ENCODE measurements around the gene TPSD1. TPM values are rescaled to one million over a fixed set of nuclear protein-coding genes. Genes with fewer than 3 reads are reported as not detected.

Gene TPSD1
- total RNA-seq, 1 donor from 2014 or later: not detected

DNA sequence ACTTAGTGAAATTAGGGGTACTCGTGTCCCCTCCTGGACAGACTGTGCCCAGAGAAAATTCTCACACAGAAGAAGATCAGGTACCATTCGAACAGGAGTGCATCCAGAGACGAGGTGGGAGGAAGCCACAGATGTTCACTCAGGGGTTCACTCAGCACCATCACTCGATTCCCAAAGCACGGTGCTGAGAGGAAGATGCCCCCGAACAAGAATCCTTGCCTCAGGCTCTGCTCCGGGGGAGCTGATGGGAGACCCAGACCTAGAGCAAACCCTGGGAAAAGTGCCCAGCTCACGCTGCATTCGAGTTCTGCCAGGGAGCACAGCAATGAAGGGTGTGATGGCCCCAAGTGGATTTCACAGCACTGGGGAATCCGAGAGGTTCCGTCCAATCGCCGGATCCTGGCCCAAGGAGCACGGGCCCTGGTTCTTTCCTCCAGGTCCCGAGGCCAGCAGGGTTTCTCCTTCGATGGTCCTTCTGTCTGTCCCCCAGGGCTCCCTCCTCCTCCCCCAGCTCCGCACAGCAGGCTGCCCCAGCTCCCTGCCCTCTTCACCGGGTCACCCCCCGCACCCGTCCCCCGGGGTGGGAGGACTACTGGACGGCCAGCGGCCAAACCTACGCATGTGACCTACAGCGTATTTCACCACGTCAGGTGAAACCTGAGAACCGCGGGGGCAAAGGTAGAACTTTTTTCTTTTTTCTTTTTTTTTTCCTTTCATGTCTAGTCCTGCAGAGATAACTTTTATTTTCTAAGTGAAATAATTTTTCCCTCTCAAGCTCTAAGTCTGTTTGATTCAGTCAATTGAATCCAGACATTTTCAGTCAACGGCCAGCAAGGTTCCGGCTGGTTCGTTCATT lies 43.4 kb downstream of the TPSD1 start:
- H3K4me3 Mint-ChIP-seq (ENCODE audit: unreplicated experiment): no peak overlapping the region
- H3K9me3 Mint-ChIP-seq (ENCODE audit: unreplicated experiment): no peaks in the 10 kb centered on the region
- no peak overlapping the region for H3K27ac Mint-ChIP-seq (ENCODE audit: unreplicated experiment)
- no peak for DNase-seq (ENCODE audit: low spot score)
- TF ChIP-seq, protein P1, sequence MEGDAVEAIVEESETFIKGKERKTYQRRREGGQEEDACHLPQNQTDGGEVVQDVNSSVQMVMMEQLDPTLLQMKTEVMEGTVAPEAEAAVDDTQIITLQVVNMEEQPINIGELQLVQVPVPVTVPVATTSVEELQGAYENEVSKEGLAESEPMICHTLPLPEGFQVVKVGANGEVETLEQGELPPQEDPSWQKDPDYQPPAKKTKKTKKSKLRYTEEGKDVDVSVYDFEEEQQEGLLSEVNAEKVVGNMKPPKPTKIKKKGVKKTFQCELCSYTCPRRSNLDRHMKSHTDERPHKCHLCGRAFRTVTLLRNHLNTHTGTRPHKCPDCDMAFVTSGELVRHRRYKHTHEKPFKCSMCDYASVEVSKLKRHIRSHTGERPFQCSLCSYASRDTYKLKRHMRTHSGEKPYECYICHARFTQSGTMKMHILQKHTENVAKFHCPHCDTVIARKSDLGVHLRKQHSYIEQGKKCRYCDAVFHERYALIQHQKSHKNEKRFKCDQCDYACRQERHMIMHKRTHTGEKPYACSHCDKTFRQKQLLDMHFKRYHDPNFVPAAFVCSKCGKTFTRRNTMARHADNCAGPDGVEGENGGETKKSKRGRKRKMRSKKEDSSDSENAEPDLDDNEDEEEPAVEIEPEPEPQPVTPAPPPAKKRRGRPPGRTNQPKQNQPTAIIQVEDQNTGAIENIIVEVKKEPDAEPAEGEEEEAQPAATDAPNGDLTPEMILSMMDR (IDR thresholded peaks at IDR 0.05; ENCODE audit: unreplicated experiment): no peak
- H3K27me3 Mint-ChIP-seq (ENCODE audit: unreplicated experiment): peaks cover 10% of the 10 kb centered on the region
- no peaks in the 10 kb centered on the region for H3K36me3 Mint-ChIP-seq (ENCODE audit: low read depth, unreplicated experiment)
- H3K4me1 Mint-ChIP-seq (ENCODE audit: unreplicated experiment): no peaks in the 10 kb centered on the region

DNA sequence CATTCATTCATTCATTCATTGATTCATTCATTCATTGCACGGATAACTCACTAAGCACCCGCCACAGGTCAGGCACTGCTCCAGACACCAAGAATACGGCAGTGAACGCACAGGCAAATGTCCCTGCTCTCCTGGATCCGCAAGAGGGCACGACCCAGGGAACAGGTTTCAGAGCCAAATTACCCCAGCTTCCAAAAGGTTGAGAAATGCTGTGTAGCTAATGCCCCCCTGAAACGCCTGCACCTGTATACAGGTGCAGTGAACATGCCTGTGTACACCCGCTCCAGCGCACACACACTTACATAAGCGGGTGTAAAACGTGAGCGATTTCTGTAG lies 44.0 kb downstream of the TPSD1 start:
- Mint-ChIP-seq H3K4me3 (ENCODE audit: unreplicated experiment) (no peak overlapping the region), H3K27me3 (ENCODE audit: unreplicated experiment) (peaks cover 8% of the 10 kb centered on the region), H3K4me1 (ENCODE audit: unreplicated experiment) (no peaks in the 10 kb centered on the region), H3K9me3 (ENCODE audit: unreplicated experiment) (no peaks in the 10 kb centered on the region), H3K36me3 (ENCODE audit: low read depth, unreplicated experiment) (no peaks in the 10 kb centered on the region), H3K27ac (ENCODE audit: unreplicated experiment) (no peak overlapping the region)
- TF ChIP-seq, protein P1 (IDR thresholded peaks at IDR 0.05; ENCODE audit: unreplicated experiment): no peak
- DNase-seq (ENCODE audit: low spot score): no peak

DNA sequence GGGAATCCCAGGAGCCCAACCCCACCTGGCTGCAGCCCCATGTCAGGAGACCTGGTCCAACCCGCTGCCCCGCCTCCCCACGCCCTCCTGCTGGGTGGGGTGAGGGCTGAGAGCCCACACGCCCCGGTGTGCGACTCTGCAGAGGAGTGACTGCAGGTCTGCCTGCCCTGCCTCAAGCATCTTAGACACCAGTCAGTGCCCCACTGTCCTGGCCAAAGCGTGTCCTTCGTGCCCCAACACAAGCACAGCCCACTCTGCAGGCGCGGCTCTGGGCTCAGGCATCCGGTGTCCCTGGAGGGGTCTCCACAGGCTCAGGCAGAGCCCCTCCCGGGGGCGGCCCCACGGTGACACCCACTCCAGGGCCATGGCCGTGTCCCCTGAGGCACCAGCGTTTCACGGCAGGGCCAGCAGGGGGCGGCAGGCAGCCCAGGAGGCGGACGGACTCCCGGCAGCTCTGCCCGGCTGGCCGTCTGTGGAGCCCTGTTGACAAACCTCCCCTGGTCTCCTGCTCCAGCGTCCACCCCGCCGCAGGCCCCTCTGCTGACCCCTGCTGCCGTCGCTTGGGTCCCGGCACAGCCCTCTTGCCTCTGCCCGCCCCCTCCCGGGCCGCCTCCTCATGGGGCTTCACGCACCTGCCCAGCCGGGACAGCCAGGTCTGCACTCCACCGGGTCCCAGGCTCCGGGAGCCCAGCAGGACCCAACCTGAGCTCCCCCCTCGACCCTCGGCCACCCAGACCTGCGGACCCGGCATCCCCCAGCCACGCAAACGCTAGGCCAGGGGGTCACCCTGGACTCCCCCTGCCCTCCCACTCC lies 45.0 kb downstream of the TPSD1 start:
- H3K4me1 Mint-ChIP-seq (ENCODE audit: unreplicated experiment): no peaks in the 10 kb centered on the region
- DNase-seq (ENCODE audit: low spot score): peak; percentile 93
- TF ChIP-seq, protein P1 (IDR thresholded peaks at IDR 0.05; ENCODE audit: unreplicated experiment): peak; percentile 86
- no peak overlapping the region for H3K4me3 Mint-ChIP-seq (ENCODE audit: unreplicated experiment)
- no peak overlapping the region for H3K27ac Mint-ChIP-seq (ENCODE audit: unreplicated experiment)
- no peaks in the 10 kb centered on the region for H3K36me3 Mint-ChIP-seq (ENCODE audit: low read depth, unreplicated experiment)
- peaks cover 8% of the 10 kb centered on the region for H3K27me3 Mint-ChIP-seq (ENCODE audit: unreplicated experiment)
- no peaks in the 10 kb centered on the region for H3K9me3 Mint-ChIP-seq (ENCODE audit: unreplicated experiment)

DNA sequence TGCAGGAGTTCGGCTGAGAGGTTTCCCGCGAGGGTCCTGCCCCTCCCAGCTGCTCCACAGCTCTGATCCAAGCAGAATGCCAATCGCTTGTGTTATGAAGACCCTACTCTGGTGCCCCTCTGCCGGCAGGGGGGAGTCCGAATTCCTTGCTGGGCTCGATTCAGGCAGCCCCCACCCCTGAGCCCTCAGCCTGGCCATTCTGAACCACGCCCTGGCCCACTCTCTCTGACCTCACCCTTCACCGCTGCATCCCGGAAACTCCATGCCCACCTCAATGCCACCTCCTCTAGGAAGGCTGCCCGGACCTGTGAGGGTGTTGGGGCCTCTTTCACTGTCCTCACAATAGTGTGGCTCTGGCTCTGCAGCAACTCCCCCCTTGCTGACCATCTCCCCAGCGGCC lies 45.7 kb downstream of the TPSD1 start:
- Mint-ChIP-seq H3K4me1 (ENCODE audit: unreplicated experiment) (no peaks in the 10 kb centered on the region), H3K4me3 (ENCODE audit: unreplicated experiment) (no peak overlapping the region), H3K9me3 (ENCODE audit: unreplicated experiment) (no peaks in the 10 kb centered on the region), H3K36me3 (ENCODE audit: low read depth, unreplicated experiment) (no peaks in the 10 kb centered on the region), H3K27me3 (ENCODE audit: unreplicated experiment) (peaks cover 8% of the 10 kb centered on the region), H3K27ac (ENCODE audit: unreplicated experiment) (no peak overlapping the region)
- TF ChIP-seq, protein P1 (IDR thresholded peaks at IDR 0.05; ENCODE audit: unreplicated experiment): no peak
- no peak for DNase-seq (ENCODE audit: low spot score)

DNA sequence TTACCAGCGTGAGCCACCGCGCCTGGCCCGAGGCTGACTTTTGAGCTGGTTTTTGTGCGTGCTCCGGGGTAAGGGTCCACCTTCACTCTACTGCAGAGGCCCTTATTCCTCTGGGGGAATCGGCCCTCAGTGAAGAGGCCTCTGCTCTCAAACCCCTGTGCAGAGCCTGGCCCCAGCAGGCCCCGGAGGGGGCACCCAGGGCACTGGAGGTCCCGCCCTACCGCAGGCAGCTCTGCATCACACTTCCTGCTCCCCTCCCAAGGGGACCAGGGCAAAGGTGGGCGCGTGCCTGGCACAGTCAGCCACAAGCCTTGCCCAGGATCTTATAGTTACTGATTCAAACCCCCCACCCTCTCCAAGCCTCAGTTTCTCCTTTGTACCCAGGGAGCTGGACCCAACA lies 50.0 kb downstream of the TPSD1 start:
- peaks cover 5% of the 10 kb centered on the region for H3K36me3 Mint-ChIP-seq (ENCODE audit: low read depth, unreplicated experiment)
- no peak overlapping the region for H3K4me3 Mint-ChIP-seq (ENCODE audit: unreplicated experiment)
- TF ChIP-seq, protein P1 (IDR thresholded peaks at IDR 0.05; ENCODE audit: unreplicated experiment): no peak
- peaks cover 9% of the 10 kb centered on the region for H3K27me3 Mint-ChIP-seq (ENCODE audit: unreplicated experiment)
- peaks cover 8% of the 10 kb centered on the region for H3K4me1 Mint-ChIP-seq (ENCODE audit: unreplicated experiment)
- no peak for DNase-seq (ENCODE audit: low spot score)
- H3K27ac Mint-ChIP-seq (ENCODE audit: unreplicated experiment): no peak overlapping the region
- no peaks in the 10 kb centered on the region for H3K9me3 Mint-ChIP-seq (ENCODE audit: unreplicated experiment)

Measured in endothelial cell (in vitro differentiated cells).